Neuronal stem cell (in vitro differentiated cells): ENCODE measurements around the gene MSX1.

ENCODE experiments used
- DNase-seq: peaks from one replicate; pipeline ENCODE4 v3.0.0-alpha.2; 2013; ENCODE audit warnings: low spot score
- H2AFZ ChIP-seq: one replicate; pipeline ENCODE4 v1.6.1; 2013; ENCODE audit warnings: mild to moderate bottlenecking, low read length, inconsistent platforms
- H2AK5ac ChIP-seq: 2 replicates; pipeline ENCODE4 v1.6.1; 2013; ENCODE audit warnings: low read depth, mild to moderate bottlenecking, inconsistent platforms, low read length, moderate library complexity, mixed read lengths
- H2BK120ac ChIP-seq: 2 replicates; pipeline ENCODE4 v1.6.1; 2013; ENCODE audit warnings: low read depth, mild to moderate bottlenecking, inconsistent platforms, low read length, moderate library complexity, mixed read lengths
- H2BK12ac ChIP-seq: one replicate; pipeline ENCODE4 v1.6.1; 2013; ENCODE audit warnings: low read length, inconsistent platforms
- H2BK15ac ChIP-seq: 2 replicates; pipeline ENCODE4 v1.6.1; 2013; ENCODE audit warnings: mild to moderate bottlenecking, low read length, inconsistent platforms, mixed read lengths
- H2BK5ac ChIP-seq: one replicate; pipeline ENCODE4 v1.6.1; 2013; ENCODE audit warnings: inconsistent platforms, mild to moderate bottlenecking, low read length, moderate library complexity
- H3K14ac ChIP-seq: one replicate; pipeline ENCODE4 v1.6.1; 2013; ENCODE audit warnings: low read length, inconsistent platforms
- H3K18ac ChIP-seq: 2 replicates; pipeline ENCODE4 v1.6.1; 2013; ENCODE audit warnings: low read length, inconsistent platforms
- H3K23ac ChIP-seq: 2 replicates; pipeline ENCODE4 v1.6.1; 2013; ENCODE audit warnings: low read depth, mild to moderate bottlenecking, mixed read lengths, low read length, inconsistent platforms; ENCODE audit not compliant: poor library complexity
- H3K27ac ChIP-seq: replicated peaks from 3 replicates; pipeline ENCODE4 v1.5.1; 2013; ENCODE audit warnings: low read length, inconsistent platforms
- H3K27me3 ChIP-seq, 3 experiments: 2 replicates each; pipeline ENCODE4 v1.6.1; 2013; ENCODE audit warnings: low read length in 3 of 3, mild to moderate bottlenecking in 2 of 3, inconsistent platforms in 1 of 3, low read depth in 1 of 3, mixed read lengths in 1 of 3, moderate library complexity in 1 of 3; ENCODE audit not compliant: control insufficient read depth in 3 of 3, insufficient read depth in 3 of 3
- H3K36me3 ChIP-seq, 2 donors: replicated peaks in 1 of 2; 2 replicates each; pipeline ENCODE4 v1.6.1; 2013; ENCODE audit warnings: low read length in 2 of 2; ENCODE audit not compliant: control insufficient read depth in 2 of 2, insufficient read depth in 2 of 2
- H3K4ac ChIP-seq: 2 replicates; pipeline ENCODE4 v1.6.1; 2013; ENCODE audit warnings: inconsistent platforms, mild to moderate bottlenecking, low read length, moderate library complexity
- H3K4me1 ChIP-seq, 2 donors: 1 replicate in 1 of 2; 2 replicates in 1 of 2; pipeline ENCODE4 v1.6.1; 2013; ENCODE audit warnings: low read length in 2 of 2, low read depth in 1 of 2; ENCODE audit not compliant: control insufficient read depth in 2 of 2, insufficient read depth in 1 of 2
- H3K4me2 ChIP-seq: one replicate; pipeline ENCODE4 v1.6.1; 2013; ENCODE audit warnings: mild to moderate bottlenecking, low read length, inconsistent platforms; ENCODE audit not compliant: insufficient read depth, poor library complexity, severe bottlenecking
- H3K4me3 ChIP-seq, 2 donors: 2 replicates each; pipeline ENCODE4 v1.5.1; 2013; ENCODE audit warnings: low read length in 2 of 2, mild to moderate bottlenecking in 2 of 2, inconsistent platforms in 1 of 2, moderate library complexity in 1 of 2
- H3K79me1 ChIP-seq: one replicate; pipeline ENCODE4 v1.6.1; 2013; ENCODE audit warnings: low read depth, mild to moderate bottlenecking, inconsistent platforms, low read length, moderate library complexity
- H3K9ac ChIP-seq: one replicate; pipeline ENCODE4 v1.6.1; 2013; ENCODE audit warnings: mild to moderate bottlenecking, low read depth, low read length, inconsistent platforms; ENCODE audit not compliant: poor library complexity
- H3K9me3 ChIP-seq, 2 donors: replicated peaks in 1 of 2; 2 replicates each; pipeline versions ENCODE3 to v1.6.1; 2013; ENCODE audit warnings: low read length in 2 of 2, mild to moderate bottlenecking in 2 of 2, inconsistent platforms in 1 of 2, low read depth in 1 of 2, mixed read lengths in 1 of 2, moderate library complexity in 1 of 2; ENCODE audit not compliant: control insufficient read depth in 2 of 2, insufficient read depth in 1 of 2
- H4K8ac ChIP-seq: one replicate; pipeline ENCODE4 v1.6.1; 2013; ENCODE audit warnings: low read depth, mild to moderate bottlenecking, inconsistent platforms, low read length, moderate library complexity
- H4K91ac ChIP-seq: one replicate; pipeline ENCODE4 v1.6.1; 2013; ENCODE audit warnings: low read length, low read depth, mild to moderate bottlenecking, inconsistent platforms; ENCODE audit not compliant: poor library complexity
- WGBS, 2 donors: extraction: QIAGEN DNeasy Blood & Tissue Kit; methylation state at CpG; one replicate each; pipeline ENCODE4 v1.1.7; 2013; ENCODE audit warnings: missing lambda C conversion rate in 2 of 2, mixed read lengths in 1 of 2; ENCODE audit not compliant: insufficient read length in 2 of 2, insufficient replicate concordance in 1 of 2; ENCODE audit errors: extremely low coverage in 2 of 2; 5-methylcytosine and 5-hydroxymethylcytosine counted together

Gene MSX1

DNA sequence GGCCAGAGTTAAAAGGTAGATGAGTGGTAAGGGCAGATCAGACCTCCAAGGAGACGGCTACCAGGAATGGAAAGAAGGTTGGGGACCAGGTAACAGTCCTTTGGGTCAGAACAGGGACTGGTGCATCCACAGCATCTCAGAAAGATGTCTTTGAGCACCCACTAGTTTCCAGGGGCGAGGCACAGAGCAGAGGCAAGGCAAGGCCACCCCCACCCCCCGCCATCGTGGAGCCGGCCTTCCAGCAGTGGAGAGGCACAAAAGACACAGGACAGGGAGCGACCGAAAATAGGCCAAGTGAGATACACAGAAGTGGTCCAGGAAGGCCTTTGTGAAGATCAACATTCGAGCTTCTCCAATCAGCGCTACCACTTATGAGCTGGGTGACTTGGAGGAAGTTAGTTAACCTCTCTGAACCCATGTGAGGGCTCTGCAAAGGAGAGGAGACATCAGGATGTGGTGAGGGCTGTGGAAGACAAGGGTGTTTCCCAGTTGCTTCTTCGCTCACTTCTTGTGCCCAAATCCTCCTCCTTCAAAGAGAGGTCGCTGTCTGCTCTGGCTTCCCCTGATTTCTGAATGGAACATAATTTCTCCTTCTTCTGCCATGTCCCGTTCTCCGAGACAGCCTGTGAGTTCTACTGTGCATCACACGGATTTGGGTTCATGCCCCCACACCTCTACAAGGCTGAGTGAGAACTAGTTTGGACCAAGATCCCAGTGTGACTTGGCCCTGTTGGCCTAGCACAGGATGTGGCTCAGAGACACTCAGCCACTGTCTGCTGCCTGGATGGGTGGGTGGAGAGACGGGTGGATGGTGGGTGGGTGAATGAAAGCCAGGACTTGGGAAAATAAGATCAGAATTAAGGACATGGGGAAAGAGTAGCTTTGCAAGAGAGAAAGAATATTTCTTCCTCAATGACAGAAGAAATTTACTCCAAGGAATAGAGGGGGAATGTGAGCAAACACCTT, 16.7 kb upstream of the MSX1 start:
- H2BK15ac ChIP-seq = peak overlapping the region; percentile 2
- H2BK5ac ChIP-seq = no peak overlapping the region
- no peaks in the 10 kb centered on the region for H3K79me1 ChIP-seq
- H3K4me1 ChIP-seq = peaks cover 21% of the 10 kb centered on the region in 2 donors
- no peak overlapping the region for H3K9ac ChIP-seq
- H3K27me3 ChIP-seq = peaks cover 0 to 78% (median 1%) of the 10 kb centered on the region in 3 experiments
- no peak overlapping the region for H4K8ac ChIP-seq
- H3K18ac ChIP-seq = peak overlapping the region; percentile 7
- H3K4ac ChIP-seq = no peak overlapping the region
- H3K23ac ChIP-seq = no peak overlapping the region
- no peak for DNase-seq
- H3K4me2 ChIP-seq = no peak overlapping the region
- H3K9me3 ChIP-seq = no peaks in the 10 kb centered on the region
- peak overlapping the region; percentile 60 for H2AK5ac ChIP-seq
- no peak overlapping the region for H2BK120ac ChIP-seq
- no CpG with 5 or more reads among the region's 15 CpGs for WGBS, 2 donors
- no peak overlapping the region for H3K4me3 ChIP-seq
- H2BK12ac ChIP-seq = no peak overlapping the region
- no peak overlapping the region for H2AFZ ChIP-seq
- no peak overlapping the region for H4K91ac ChIP-seq
- H3K36me3 ChIP-seq = no peaks in the 10 kb centered on the region
- H3K14ac ChIP-seq = no peak overlapping the region
- H3K27ac ChIP-seq = no peak overlapping the region

DNA sequence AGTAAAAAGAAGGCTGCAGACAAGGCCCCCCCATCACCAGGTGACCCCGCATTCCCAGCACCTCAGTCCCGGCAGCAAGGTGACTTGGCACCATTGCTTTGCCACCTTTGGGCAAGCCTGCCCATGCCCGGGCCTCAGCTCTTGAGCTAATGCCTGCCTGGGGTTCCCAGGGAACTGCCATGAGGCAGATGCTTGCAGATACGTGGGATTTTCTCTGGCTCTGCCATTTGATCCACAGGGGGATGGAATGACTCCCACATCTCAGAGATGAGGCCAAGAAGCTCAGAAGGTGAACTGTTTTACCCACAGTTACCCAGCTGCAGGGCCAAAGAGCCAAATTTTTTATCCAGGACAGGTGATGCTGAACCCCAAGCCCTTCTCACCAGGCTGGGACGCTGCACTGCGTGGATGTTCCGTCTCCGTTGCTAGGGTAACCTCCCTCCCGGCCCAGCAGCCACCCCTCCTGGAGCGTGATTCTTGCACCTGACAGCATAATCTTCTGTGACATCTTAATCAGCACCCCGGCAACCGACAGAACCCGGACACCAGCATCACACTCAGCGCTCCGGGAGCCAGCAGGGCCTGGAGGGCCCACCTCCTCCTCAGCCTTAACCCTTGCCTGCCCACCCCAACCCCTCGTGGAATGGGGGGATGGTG, 15.7 kb upstream of the MSX1 start:
- Histone ChIP-seq H2BK120ac (no peak overlapping the region), H2BK5ac (no peak overlapping the region), H4K91ac (no peak overlapping the region), H3K4me2 (no peak overlapping the region), H3K4ac (no peak overlapping the region), H3K4me1 (peaks cover 12 to 15% of the 10 kb centered on the region in 2 donors), H2BK12ac (no peak overlapping the region), H2AK5ac (no peak overlapping the region), H3K79me1 (no peaks in the 10 kb centered on the region), H3K27ac (no peak overlapping the region), H3K23ac (no peak overlapping the region), H4K8ac (no peak overlapping the region), H3K9me3 (no peaks in the 10 kb centered on the region), H2AFZ (no peak overlapping the region), H3K14ac (no peak overlapping the region), H3K9ac (peak overlapping the region; percentile 47), H2BK15ac (no peak overlapping the region), H3K27me3 (peaks cover 0 to 77% (median 1%) of the 10 kb centered on the region in 3 experiments), H3K36me3 (no peaks in the 10 kb centered on the region), H3K4me3 (no peak overlapping the region), H3K18ac (peak overlapping the region; percentile 44)
- no peak for DNase-seq
- no CpG with 5 or more reads among the region's 16 CpGs for WGBS, 2 donors

DNA sequence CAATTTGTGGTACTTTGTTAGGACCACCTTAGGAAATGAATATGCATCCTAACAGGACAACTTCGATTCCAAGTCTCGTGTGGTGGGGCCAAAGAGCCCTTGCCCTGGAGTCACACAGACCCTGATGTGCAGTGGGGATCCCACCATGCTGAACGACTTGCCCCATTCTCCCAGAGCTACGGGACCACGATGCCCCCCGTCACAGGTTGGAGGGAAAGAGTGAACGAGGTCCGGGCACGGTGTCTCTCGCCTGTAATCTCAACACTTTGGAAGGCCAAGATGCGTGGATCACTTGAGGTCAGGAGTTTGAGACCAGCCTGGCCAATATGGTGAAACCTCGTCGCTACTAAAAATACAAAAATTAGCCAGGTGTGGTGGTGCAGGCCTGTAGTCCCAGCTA, 14.4 kb upstream of the MSX1 start:
- H3K36me3 ChIP-seq = no peaks in the 10 kb centered on the region
- no peak for DNase-seq
- H2AFZ ChIP-seq = no peak overlapping the region
- peaks cover 0 to 80% (median 7%) of the 10 kb centered on the region in 3 experiments for H3K27me3 ChIP-seq
- no peak overlapping the region for H3K4me3 ChIP-seq
- no peak overlapping the region for H2BK5ac ChIP-seq
- H3K14ac ChIP-seq = no peak overlapping the region
- H3K18ac ChIP-seq = no peak overlapping the region
- no peak overlapping the region for H2BK12ac ChIP-seq
- no CpG with 5 or more reads among the region's 13 CpGs for WGBS, 2 donors
- H3K79me1 ChIP-seq = no peaks in the 10 kb centered on the region
- H2BK120ac ChIP-seq = no peak overlapping the region
- H3K27ac ChIP-seq = no peak overlapping the region
- no peak overlapping the region for H4K91ac ChIP-seq
- H3K4me1 ChIP-seq = peaks cover 7 to 8% of the 10 kb centered on the region in 2 donors
- no peak overlapping the region for H3K23ac ChIP-seq
- H3K9ac ChIP-seq = no peak overlapping the region
- no peak overlapping the region for H2AK5ac ChIP-seq
- H4K8ac ChIP-seq = no peak overlapping the region
- H3K9me3 ChIP-seq = no peaks in the 10 kb centered on the region
- H3K4ac ChIP-seq = no peak overlapping the region
- H2BK15ac ChIP-seq = peak overlapping the region; percentile 51
- no peak overlapping the region for H3K4me2 ChIP-seq

DNA sequence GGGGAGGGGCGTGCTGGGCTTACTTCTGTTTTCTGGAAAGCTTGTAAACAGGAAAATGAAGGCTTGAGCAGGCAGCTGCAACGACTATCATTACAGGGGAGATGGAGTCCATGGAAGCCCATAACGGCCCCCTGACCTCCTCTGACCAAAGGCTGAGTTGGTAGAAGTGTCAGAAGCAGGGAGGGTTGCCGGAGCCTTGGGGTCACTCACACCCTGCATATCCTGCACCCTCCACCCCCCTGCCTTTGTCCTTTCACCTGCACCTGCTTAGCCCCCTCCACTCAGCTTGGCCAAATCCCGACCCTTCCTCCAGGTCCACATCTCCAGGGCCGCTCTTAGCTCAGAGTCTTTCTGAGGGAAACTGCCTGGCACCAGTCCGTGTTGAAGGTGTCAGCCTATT, 12.5 kb upstream of the MSX1 start:
- Histone ChIP-seq H3K27me3 (peaks cover 0 to 80% (median 24%) of the 10 kb centered on the region in 3 experiments), H2AFZ (no peak overlapping the region)

More for the DNA sequence above, 12.5 kb upstream of the MSX1 start:
- Histone ChIP-seq H3K27ac (no peak overlapping the region), H3K4me3 (no peak overlapping the region), H4K8ac (no peak overlapping the region), H3K4me2 (no peak overlapping the region), H2BK12ac (no peak overlapping the region), H3K9ac (no peak overlapping the region), H4K91ac (no peak overlapping the region), H2BK15ac (no peak overlapping the region), H3K14ac (no peak overlapping the region), H3K79me1 (no peaks in the 10 kb centered on the region), H3K23ac (no peak overlapping the region), H2AK5ac (peak overlapping the region; percentile 51), H2BK5ac (no peak overlapping the region), H2BK120ac (no peak overlapping the region), H3K9me3 (no peaks in the 10 kb centered on the region), H3K4me1 (peaks cover 7 to 8% of the 10 kb centered on the region in 2 donors), H3K36me3 (no peaks in the 10 kb centered on the region), H3K4ac (no peak overlapping the region), H3K18ac (no peak overlapping the region)
- WGBS, 2 donors = no CpG with 5 or more reads among the region's 7 CpGs
- DNase-seq = no peak
